ENCODE measurements around the gene APLNR.

GRCh38 chr11:57283231-57283990, 46.4 kb upstream of the APLNR start:
- TF ChIP-seq CTCF (conservative IDR thresholded peaks at IDR 0.05; ENCODE audit: low read depth, low read length): no peak
- no peak for TF ChIP-seq POLR2A (IDR thresholded peaks at IDR 0.05; ENCODE audit: low read depth, low read length)
- no peak for TF ChIP-seq USF2 (IDR thresholded peaks at IDR 0.05; ENCODE audit: low read depth, low read length)
- no peak for TF ChIP-seq SMC3 (IDR thresholded peaks at IDR 0.05; ENCODE audit: low read depth, low read length)
- no peak for TF ChIP-seq CEBPB (IDR thresholded peaks at IDR 0.05; ENCODE audit: low read depth, low read length)
- no peak for TF ChIP-seq MAFK (IDR thresholded peaks at IDR 0.05; ENCODE audit: low read depth, low read length)
- TF ChIP-seq RAD21 (IDR thresholded peaks at IDR 0.05; ENCODE audit: low read length): no peak
- no peak for TF ChIP-seq MXI1 (IDR thresholded peaks at IDR 0.05; ENCODE audit: borderline replicate concordance, low read depth, low read length)
- no peak for TF ChIP-seq RFX5 (IDR thresholded peaks at IDR 0.05; ENCODE audit: low read depth, low read length)
- no peak for TF ChIP-seq MAZ (IDR thresholded peaks at IDR 0.05; ENCODE audit: borderline replicate concordance, low read depth, low read length)

All from IMR-90 (cell line).